GM12875 (cell line): ENCODE data around the gene SLC9A9.

ENCODE experiments used
- H3K4me3 ChIP-seq: one replicate; pipeline ENCODE4 v1.5.1; 2011; ENCODE audit warnings: low read depth, low read length, control low read depth
- CTCF ChIP-seq: IDR thresholded peaks from 2 replicates; pipeline ENCODE4 v1.5.1; 2011; ENCODE audit warnings: low read depth, mild to moderate bottlenecking, control low read depth, inconsistent platforms, low read length, moderate library complexity, borderline replicate concordance; ENCODE audit not compliant: insufficient read depth

Gene SLC9A9

GRCh38 chr3:143763564-143764162, 84.6 kb downstream of the SLC9A9 start:
- TF ChIP-seq CTCF: no peak
- no peak overlapping the region for H3K4me3 ChIP-seq

DNA sequence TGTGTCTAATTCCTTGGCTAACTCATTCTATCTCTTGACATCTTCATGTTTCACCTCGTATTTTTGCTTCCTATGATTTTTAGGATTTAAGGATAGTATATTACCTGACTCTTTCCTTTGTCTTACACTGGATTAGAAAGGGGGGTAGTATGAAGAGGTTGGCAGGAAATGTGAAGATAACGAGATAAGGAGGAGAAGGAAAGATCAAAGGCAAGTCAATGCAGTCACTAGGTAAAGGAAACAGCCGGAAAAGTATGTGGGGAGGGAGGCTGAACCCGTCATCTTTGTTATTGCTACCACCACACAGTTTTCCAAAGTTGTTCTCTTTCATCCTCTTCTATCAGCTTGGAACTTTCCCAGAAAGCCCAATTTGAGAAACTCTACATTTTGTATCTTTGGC, 90.6 kb downstream of the SLC9A9 start:
- no peak overlapping the region for H3K4me3 ChIP-seq
- TF ChIP-seq CTCF: no peak

DNA sequence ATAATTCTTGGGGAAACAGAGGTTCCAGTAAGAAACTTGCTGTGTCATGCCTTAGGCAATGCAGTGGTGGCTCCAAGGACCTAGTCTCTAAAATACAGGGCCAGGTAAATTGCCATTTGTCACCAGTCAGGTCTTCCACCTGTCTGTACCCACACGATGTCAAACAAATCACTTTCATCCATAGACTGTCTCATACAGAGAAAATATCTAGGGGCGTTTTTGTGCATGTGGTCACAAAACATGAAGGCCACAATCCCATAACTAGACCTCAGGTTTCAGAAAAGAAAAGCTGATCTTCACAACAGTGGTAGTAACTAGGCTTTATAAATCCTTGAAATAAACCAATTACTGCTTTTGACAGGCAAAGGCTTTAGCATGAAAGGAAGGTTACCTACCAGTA, 92.3 kb downstream of the SLC9A9 start:
- H3K4me3 ChIP-seq: no peak overlapping the region
- no peak for TF ChIP-seq CTCF

DNA sequence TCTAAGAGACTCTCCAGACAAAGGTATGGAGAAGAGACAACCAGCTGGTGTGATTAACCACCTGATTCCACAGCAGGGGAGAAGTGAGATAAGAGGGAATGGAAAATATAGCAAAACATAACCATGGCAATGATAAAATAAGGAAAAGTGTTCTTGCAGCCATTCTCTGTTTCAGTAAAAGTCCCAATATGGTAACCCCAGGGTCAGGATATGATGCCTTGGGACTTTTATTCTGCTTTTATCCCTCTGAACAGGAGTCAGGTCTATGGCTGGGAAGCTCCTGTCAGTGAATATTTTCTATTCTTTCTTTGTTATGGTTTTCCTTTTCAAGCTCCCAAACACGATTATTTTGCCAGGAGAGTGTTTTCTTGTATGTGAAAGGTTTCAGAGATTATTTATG, 94.2 kb downstream of the SLC9A9 start:
- no peak overlapping the region for H3K4me3 ChIP-seq
- TF ChIP-seq CTCF: no peak

- H3K4me3 ChIP-seq: no peak overlapping the region
- no peak for TF ChIP-seq CTCF
Observed at GRCh38 chr3:143753456-143753855, 94.8 kb downstream of the SLC9A9 start.

DNA sequence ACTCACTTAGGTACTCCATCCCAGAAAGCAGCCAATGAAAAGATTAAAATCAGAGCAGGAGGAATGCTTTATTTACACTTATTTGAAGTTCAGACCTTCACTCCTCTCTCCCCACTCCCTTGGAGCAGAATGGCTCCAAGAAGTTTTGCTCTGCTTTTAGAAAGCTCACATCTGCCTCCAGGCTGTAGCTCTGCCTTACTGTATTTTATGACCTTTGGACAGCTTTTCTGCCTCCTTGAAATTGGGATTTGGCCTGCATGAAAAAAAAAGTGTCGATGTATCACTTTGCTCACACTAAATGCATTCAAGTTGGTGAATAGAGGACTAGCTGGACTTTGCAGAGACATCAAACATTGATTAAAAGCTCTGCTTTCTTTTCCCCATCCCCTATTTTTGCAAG, 95.3 kb downstream of the SLC9A9 start:
- H3K4me3 ChIP-seq: no peak overlapping the region
- TF ChIP-seq CTCF: no peak

DNA sequence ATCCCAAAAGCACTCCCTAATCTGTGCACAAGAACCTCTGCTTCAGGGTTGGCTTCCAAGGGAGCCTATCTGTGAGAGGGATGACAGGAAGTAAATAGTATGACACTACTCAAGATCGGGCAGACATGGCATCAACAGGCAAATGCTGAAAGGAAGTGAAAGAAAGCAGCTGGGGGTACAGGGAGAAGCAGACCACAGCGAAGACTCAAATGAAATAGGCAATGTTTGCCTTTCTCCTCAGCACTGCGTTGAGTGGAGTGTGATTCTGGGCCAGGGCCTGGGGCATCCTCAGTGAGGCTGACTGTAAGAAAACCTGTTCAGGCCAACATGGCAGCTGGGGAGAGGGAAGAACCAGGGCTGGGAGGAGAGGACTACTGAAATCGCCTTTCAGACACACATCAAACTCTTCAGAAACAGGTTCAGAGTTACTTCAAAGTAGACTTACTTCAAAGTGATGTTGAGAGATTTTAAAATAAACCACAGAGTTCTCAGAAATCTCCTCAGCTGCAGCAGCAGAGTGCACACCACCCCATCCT, 96.6 kb downstream of the SLC9A9 start:
- H3K4me3 ChIP-seq: no peak overlapping the region
- no peak for TF ChIP-seq CTCF
